Activated CD4-positive, alpha-beta memory T cell treated with anti-CD3 and anti-CD28 coated beads for 36 hours (primary cell): Measurements from ENCODE around the gene PLCL1. TPM values are rescaled to one million over a fixed set of nuclear protein-coding genes. Genes with fewer than 3 reads are reported as not detected.

Source experiments
- CTCF ChIA-PET: fragments of 350-600 bp; sonication (Branson Sonifier 250); formaldehyde crosslinking; loops from one replicate; lab custom pipeline; 2021; ENCODE audit warnings: antibody characterized with exemption, inconsistent platforms; lab: Charles Lee
- POLR2A ChIA-PET: fragments of 350-600 bp; sonication (Branson Sonifier 250); formaldehyde crosslinking; loops from one replicate; lab custom pipeline; 2021; ENCODE audit warnings: antibody characterized with exemption; lab: Charles Lee
- DNase-seq: peaks from one replicate; pipeline ENCODE4 v3.0.0-alpha.2; 2020
- H3K27ac Mint-ChIP-seq: one replicate; pipeline ENCODE4 v1.8.0; 2021; ENCODE audit warnings: mixed read lengths
- H3K27me3 Mint-ChIP-seq: one replicate; pipeline ENCODE4 v1.8.0; 2021; ENCODE audit warnings: mixed read lengths
- H3K36me3 Mint-ChIP-seq: one replicate; pipeline ENCODE4 v1.8.0; 2021; ENCODE audit warnings: mixed read lengths
- H3K4me1 Mint-ChIP-seq: one replicate; pipeline ENCODE4 v1.8.0; 2021; ENCODE audit warnings: low read depth, mixed read lengths
- H3K4me3 Mint-ChIP-seq: one replicate; pipeline ENCODE4 v1.8.0; 2021; ENCODE audit warnings: mild to moderate bottlenecking, mixed read lengths
- H3K9me3 Mint-ChIP-seq: one replicate; pipeline ENCODE4 v1.8.0; 2021; ENCODE audit warnings: mixed read lengths
- intact Hi-C: fragments of 100-400 bp; cut with micrococcal nuclease; formaldehyde crosslinking; loops from one replicate; pipeline ENCODE4 v1.15.1; 2023
- total RNA-seq, 2 experiments: library from RNA; stranded (reverse); gene quantifications; one replicate each; pipeline ENCODE4 v1.2.3, GENCODE V29; 2021

Gene PLCL1
- total RNA-seq, 2 experiments from 2014 or later, result 1.7 to 1.9 TPM

DNA sequence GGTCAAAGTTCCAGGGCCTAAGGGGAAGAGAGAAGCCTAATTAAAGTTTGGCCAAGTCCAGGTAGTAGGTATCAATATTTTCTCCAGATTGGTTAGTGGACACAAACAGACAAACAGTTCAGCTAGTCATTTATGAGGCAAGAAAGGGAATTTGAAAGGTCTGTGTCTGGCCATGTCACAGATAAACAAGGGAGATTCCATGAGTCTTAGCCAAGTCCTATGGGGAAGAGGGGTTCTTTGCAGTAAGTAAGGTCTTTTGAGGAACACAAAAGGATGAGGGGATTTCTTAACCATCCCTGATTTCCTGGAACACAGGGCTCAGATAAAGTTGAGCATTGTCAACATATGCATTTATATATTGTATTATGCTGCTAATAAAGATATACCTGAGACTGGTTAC, 310.8 kb downstream of the PLCL1 start:
- no peak overlapping the region for H3K27ac Mint-ChIP-seq
- H3K27me3 Mint-ChIP-seq, result no peaks in the 10 kb centered on the region
- POLR2A ChIA-PET, result no interaction called here
- H3K36me3 Mint-ChIP-seq, result no peaks in the 10 kb centered on the region
- CTCF ChIA-PET, result no interaction called here
- intact Hi-C loops, result no loop called here
- DNase-seq, result no peak
- H3K9me3 Mint-ChIP-seq, result no peaks in the 10 kb centered on the region
- H3K4me1 Mint-ChIP-seq, result no peaks in the 10 kb centered on the region
- H3K4me3 Mint-ChIP-seq, result no peak overlapping the region

GRCh38 chr2:198116756-198117155, 312.4 kb downstream of the PLCL1 start:
- DNase-seq, result no peak
- peaks cover 5% of the 10 kb centered on the region for H3K36me3 Mint-ChIP-seq
- peaks cover 4% of the 10 kb centered on the region for H3K9me3 Mint-ChIP-seq
- H3K4me3 Mint-ChIP-seq, result no peak overlapping the region
- no peaks in the 10 kb centered on the region for H3K4me1 Mint-ChIP-seq
- no peak overlapping the region for H3K27ac Mint-ChIP-seq
- POLR2A ChIA-PET, result interaction anchor here (0.6 kb wide), 1 partner anchor 1127 kb away, joined by 3 read pairs; no protein-coding TSS in a partner anchor
- CTCF ChIA-PET, result interaction anchor here (3.6 kb wide), 1 partner anchor 10 kb away, joined by 12 read pairs; no protein-coding TSS in a partner anchor
- no peaks in the 10 kb centered on the region for H3K27me3 Mint-ChIP-seq
- intact Hi-C loops, result no loop called here

GRCh38 chr2:198117406-198118041, 313.1 kb downstream of the PLCL1 start:
- DNase-seq, result no peak
- ChIA-PET CTCF (interaction anchor here (3.6 kb wide), 1 partner anchor 9 kb away, joined by 12 read pairs; no protein-coding TSS in a partner anchor), POLR2A (no interaction called here)
- intact Hi-C loops, result no loop called here
- H3K4me3 Mint-ChIP-seq, result no peak overlapping the region
- H3K27me3 Mint-ChIP-seq, result no peaks in the 10 kb centered on the region
- no peaks in the 10 kb centered on the region for H3K4me1 Mint-ChIP-seq
- peaks cover 5% of the 10 kb centered on the region for H3K36me3 Mint-ChIP-seq
- no peak overlapping the region for H3K27ac Mint-ChIP-seq
- peaks cover 4% of the 10 kb centered on the region for H3K9me3 Mint-ChIP-seq

DNA sequence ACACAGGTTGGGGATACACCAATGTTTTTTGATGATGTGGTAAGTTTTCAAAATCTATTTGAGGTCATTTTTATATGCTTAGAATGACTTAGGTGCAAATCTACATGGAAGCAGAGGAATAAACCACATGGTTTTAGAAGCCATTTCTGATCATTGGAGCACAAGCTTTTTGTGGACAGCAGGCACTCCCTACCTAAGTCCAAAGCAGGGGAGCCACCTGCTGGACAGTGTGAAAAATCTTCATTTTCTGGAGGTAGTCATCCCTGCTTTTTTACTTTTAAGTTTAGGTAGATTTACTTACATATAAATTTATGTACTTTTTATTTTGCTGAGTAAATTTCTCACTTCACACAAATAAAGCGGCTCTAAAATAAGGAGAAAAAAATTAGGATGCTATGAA, 323.2 kb downstream of the PLCL1 start:
- no peak overlapping the region for H3K4me3 Mint-ChIP-seq
- no peak overlapping the region for H3K27ac Mint-ChIP-seq
- DNase-seq, result peak; percentile 59
- H3K9me3 Mint-ChIP-seq, result no peaks in the 10 kb centered on the region
- H3K36me3 Mint-ChIP-seq, result peaks cover 3% of the 10 kb centered on the region
- intact Hi-C loops, result loop anchor here (1.0 to 5.0 kb wide), 5 partner anchors 75 to 421 kb away; no protein-coding TSS in a partner anchor
- H3K4me1 Mint-ChIP-seq, result no peaks in the 10 kb centered on the region
- ChIA-PET CTCF (interaction anchor here (0.5 to 4.1 kb wide), 24 partner anchors 10 to 421 kb away, joined by 3 to 32 read pairs (median 4); partner anchors contain the start of gene PLCL1), POLR2A (no interaction called here)
- no peaks in the 10 kb centered on the region for H3K27me3 Mint-ChIP-seq

DNA sequence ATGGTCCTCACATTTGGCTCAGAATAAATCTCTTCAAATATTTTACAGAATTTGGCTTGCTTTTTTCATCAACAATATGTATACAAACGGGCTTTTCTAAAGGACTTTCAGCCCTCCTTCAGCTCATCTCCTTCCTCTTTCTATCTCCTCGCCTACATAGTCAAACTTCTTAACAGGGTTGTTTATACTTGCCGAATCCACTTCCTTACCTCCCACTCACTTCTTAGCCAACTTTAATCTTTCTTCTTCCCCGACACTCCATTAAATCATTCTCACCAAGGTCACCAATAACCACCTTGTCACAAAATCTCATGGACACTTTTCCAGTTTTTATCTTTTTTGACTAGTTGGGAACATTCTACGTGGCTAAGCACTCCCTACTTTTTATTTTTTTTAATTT, 325.2 kb downstream of the PLCL1 start:
- no peak overlapping the region for H3K27ac Mint-ChIP-seq
- H3K27me3 Mint-ChIP-seq, result no peaks in the 10 kb centered on the region
- no peaks in the 10 kb centered on the region for H3K4me1 Mint-ChIP-seq
- POLR2A ChIA-PET, result no interaction called here
- CTCF ChIA-PET, result interaction anchor here (0.6 kb wide), 1 partner anchor 11 kb away, joined by 3 read pairs; no protein-coding TSS in a partner anchor
- H3K4me3 Mint-ChIP-seq, result no peak overlapping the region
- no peak for DNase-seq
- peaks cover 3% of the 10 kb centered on the region for H3K36me3 Mint-ChIP-seq
- intact Hi-C loops, result loop anchor here (5.0 kb wide), 1 partner anchor 77 kb away; no protein-coding TSS in a partner anchor
- no peaks in the 10 kb centered on the region for H3K9me3 Mint-ChIP-seq

DNA sequence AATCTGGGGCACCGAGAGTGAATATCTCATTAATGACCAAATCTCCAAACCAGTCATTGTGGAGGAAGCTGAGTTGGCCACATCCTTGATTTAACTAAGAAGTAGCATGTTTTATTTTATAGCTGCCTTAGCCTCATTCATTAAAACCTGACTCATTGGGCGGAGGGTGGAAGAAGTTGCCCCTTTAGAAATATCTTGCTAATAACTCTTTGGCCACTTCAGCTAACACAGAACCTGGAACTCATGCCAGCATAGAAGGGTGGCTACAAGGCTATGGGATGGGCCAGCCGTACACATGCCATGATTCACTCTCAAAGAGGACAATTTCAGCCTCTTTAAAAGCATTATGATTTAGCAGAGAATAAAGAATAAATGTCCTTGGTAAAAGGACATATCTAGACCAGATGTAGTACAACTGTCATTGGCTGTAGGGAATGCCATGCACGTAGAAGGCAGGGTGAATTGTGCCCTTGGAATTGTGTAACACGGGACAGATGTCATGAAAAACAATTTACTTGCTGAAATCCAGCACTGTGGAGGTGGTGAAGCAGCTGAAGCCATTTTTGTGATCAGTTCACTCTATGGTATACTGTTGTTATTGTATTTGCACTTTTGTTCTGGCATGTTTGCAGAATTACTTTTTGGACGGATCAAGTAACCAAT, 330.0 kb downstream of the PLCL1 start:
- no peak overlapping the region for H3K4me3 Mint-ChIP-seq
- H3K27ac Mint-ChIP-seq, result no peak overlapping the region
- ChIA-PET POLR2A (no interaction called here), CTCF (no interaction called here)
- H3K36me3 Mint-ChIP-seq, result peaks cover 3% of the 10 kb centered on the region
- peaks cover 4% of the 10 kb centered on the region for H3K9me3 Mint-ChIP-seq
- no peaks in the 10 kb centered on the region for H3K27me3 Mint-ChIP-seq
- intact Hi-C loops, result no loop called here
- H3K4me1 Mint-ChIP-seq, result no peaks in the 10 kb centered on the region
- DNase-seq, result no peak

GRCh38 chr2:198135481-198135934, 331.1 kb downstream of the PLCL1 start:
- CTCF ChIA-PET, result no interaction called here

DNA sequence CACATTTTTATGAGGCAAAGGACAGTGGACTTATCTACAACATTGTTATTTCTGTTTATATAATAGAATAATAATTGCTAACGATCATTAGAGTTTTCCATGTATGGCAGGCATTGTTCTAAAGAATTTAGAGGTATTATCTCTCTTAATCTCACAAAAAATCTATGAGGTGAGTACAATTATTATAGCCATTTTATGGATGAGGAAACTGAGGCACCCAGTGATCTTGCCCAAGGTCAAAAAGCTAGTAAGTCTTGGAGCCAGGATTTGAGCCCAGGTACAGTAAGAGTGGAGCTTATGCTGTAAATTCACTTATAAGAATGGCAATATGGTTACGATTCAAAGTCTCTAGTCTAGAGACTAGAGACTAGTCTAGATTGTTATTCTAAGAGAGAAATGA, 331.7 kb downstream of the PLCL1 start:
- peaks cover 4% of the 10 kb centered on the region for H3K9me3 Mint-ChIP-seq
- intact Hi-C loops, result no loop called here
- no peaks in the 10 kb centered on the region for H3K27me3 Mint-ChIP-seq
- no peak overlapping the region for H3K4me3 Mint-ChIP-seq
- no peak for DNase-seq
- peaks cover 3% of the 10 kb centered on the region for H3K36me3 Mint-ChIP-seq
- no peaks in the 10 kb centered on the region for H3K4me1 Mint-ChIP-seq
- POLR2A ChIA-PET, result no interaction called here
- CTCF ChIA-PET, result no interaction called here
- no peak overlapping the region for H3K27ac Mint-ChIP-seq

More at GRCh38 chr2:198135481-198135934, 331.1 kb downstream of the PLCL1 start:
- Mint-ChIP-seq H3K9me3 (peaks cover 4% of the 10 kb centered on the region), H3K27me3 (no peaks in the 10 kb centered on the region), H3K27ac (no peak overlapping the region), H3K4me1 (no peaks in the 10 kb centered on the region), H3K4me3 (no peak overlapping the region), H3K36me3 (peaks cover 3% of the 10 kb centered on the region)
- no peak for DNase-seq
- intact Hi-C loops, result no loop called here
- POLR2A ChIA-PET, result no interaction called here

DNA sequence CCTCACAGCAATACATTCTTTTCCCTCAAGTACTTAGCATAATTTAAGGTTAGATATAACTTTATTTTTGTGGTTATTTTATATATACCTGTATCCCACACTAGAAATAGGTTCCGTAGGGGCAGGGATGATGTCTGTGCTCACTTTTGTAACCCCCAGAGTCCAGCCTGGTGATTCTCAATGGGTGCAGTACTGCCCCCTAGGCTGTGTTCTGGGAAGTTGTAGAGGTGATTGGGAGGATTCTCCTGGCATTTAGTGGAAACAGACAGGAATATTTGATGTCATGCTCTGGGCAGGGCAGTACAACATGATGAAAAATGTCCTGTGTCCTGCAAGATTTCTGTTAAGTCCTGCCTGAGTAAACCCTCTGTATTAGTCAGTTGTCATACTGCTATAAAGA, 333.3 kb downstream of the PLCL1 start:
- ChIA-PET CTCF (no interaction called here), POLR2A (no interaction called here)
- Mint-ChIP-seq H3K9me3 (peaks cover 4% of the 10 kb centered on the region), H3K27ac (no peak overlapping the region), H3K27me3 (no peaks in the 10 kb centered on the region), H3K4me3 (no peak overlapping the region), H3K36me3 (no peaks in the 10 kb centered on the region), H3K4me1 (no peaks in the 10 kb centered on the region)
- intact Hi-C loops, result no loop called here
- no peak for DNase-seq

- peaks cover 11% of the 10 kb centered on the region for H3K4me1 Mint-ChIP-seq
- no peaks in the 10 kb centered on the region for H3K27me3 Mint-ChIP-seq
- no peak for DNase-seq
- H3K36me3 Mint-ChIP-seq, result peaks cover 4% of the 10 kb centered on the region
- intact Hi-C loops, result no loop called here
- POLR2A ChIA-PET, result no interaction called here
- no peak overlapping the region for H3K4me3 Mint-ChIP-seq
- H3K9me3 Mint-ChIP-seq, result peaks cover 4% of the 10 kb centered on the region
- CTCF ChIA-PET, result no interaction called here
- H3K27ac Mint-ChIP-seq, result no peak overlapping the region
Observed at GRCh38 chr2:198141726-198142125, 337.3 kb downstream of the PLCL1 start.

DNA sequence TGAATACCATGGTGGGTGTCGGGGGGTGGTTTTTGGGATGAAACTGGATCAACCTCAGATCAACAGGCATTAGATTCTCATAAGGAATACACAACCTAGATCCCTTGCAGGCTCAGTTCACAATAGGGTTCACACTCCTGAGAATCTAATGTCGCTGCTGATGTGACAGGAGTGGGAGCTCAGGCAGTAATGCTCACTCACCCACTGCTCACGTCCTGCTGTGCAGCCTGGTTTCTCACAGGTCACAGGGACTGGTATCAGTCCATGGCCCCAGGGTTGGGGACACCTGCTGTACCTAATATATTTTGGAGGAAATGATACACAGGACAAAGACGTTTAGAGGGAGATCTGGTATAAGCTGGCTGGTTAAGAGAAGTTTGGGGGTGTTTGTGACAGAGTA, 338.8 kb downstream of the PLCL1 start:
- Mint-ChIP-seq H3K27ac (no peak overlapping the region), H3K4me3 (no peak overlapping the region), H3K9me3 (no peaks in the 10 kb centered on the region), H3K36me3 (peaks cover 4% of the 10 kb centered on the region), H3K4me1 (peaks cover 11% of the 10 kb centered on the region), H3K27me3 (no peaks in the 10 kb centered on the region)
- ChIA-PET CTCF (no interaction called here), POLR2A (no interaction called here)
- intact Hi-C loops, result no loop called here
- DNase-seq, result no peak

DNA sequence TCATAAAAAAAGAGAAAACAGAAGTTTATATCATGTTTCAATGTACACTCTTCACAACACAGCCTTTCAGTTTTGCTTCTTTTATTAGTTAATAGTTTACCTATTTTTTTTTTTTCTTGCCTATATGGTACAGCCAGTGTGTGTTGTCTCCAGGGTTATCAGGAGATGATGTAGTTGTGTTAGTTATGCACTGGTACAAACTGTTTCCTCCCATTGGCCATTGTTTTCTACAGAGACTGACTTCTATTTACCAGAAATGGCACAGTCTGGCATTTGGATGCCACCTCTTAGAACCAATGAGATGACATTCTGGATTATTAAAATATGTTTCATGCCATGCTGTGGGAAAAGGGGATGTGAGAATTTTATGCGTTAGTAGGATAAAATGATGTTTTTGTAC, 339.4 kb downstream of the PLCL1 start:
- ChIA-PET CTCF (no interaction called here), POLR2A (no interaction called here)
- Mint-ChIP-seq H3K4me1 (peaks cover 11% of the 10 kb centered on the region), H3K27ac (no peak overlapping the region), H3K36me3 (peaks cover 10% of the 10 kb centered on the region), H3K4me3 (no peak overlapping the region), H3K27me3 (no peaks in the 10 kb centered on the region), H3K9me3 (no peaks in the 10 kb centered on the region)
- intact Hi-C loops, result no loop called here
- no peak for DNase-seq
